ENCODE measurements around the gene FGFR3.
A peak's percentile ranks its signal among the peaks of the same experiment; 100 is the strongest.
"Not testable (repeated sequence)": the region's sequence is repeated elsewhere in the genome, so short reads cannot be mapped to it uniquely, and the experiment has no call there.

Gene FGFR3

GRCh38 chr4:1842339-1842895 lies 49.3 kb downstream of the FGFR3 start:
- no peak for TF ChIP-seq POLR2A (IDR thresholded peaks at IDR 0.05; ENCODE audit: low read depth, low read length)
- peak; percentile 18; the same call in 1 of the 2 replicates for TF ChIP-seq POLR2AphosphoS5 (IDR thresholded peaks at IDR 0.05; ENCODE audit: low read depth, low read length)
- FAIRE-seq (no peak), DNase-seq (ENCODE audit: insufficient read length) (no peak)

- TF ChIP-seq TAF1 (IDR thresholded peaks at IDR 0.05; ENCODE audit: borderline replicate concordance, low read depth, low read length), result no peak
- no peak for TF ChIP-seq POLR2AphosphoS5 (IDR thresholded peaks at IDR 0.05; ENCODE audit: low read depth, low read length)
- TF ChIP-seq POLR2A (IDR thresholded peaks at IDR 0.05; ENCODE audit: low read depth, low read length), result no peak
- DNase-seq (ENCODE audit: insufficient read length), result no peak
- FAIRE-seq, result no peak
These were observed 49.9 kb downstream of the FGFR3 start for GRCh38 chr4:1842993-1843448.

DNA sequence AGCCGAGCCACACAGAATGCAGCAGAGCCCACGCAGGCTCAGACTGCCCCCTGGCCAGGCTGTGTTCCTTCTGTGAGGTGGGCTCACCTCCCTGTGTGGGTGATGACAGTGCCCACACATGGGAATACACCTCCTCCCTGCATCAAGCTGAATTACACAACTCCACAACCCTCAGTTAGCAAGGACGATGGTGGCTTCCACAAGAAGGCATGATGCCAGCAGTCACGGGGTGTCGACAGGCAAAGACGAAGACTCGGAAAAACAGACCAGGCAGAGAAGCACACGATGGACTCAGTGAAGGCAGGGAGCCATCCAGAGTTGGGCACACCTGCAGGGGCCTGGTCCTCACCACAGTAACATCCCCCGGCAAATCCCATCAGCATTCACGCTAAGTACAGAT lies 50.8 kb downstream of the FGFR3 start:
- DNase-seq (ENCODE audit: insufficient read length) (no peak), FAIRE-seq (no peak)
- no peak for TF ChIP-seq POLR2AphosphoS5 (IDR thresholded peaks at IDR 0.05; ENCODE audit: low read depth, low read length)
- TF ChIP-seq TAF1 (IDR thresholded peaks at IDR 0.05; ENCODE audit: borderline replicate concordance, low read depth, low read length), result no peak

GRCh38 chr4:1844618-1845017 lies 51.5 kb downstream of the FGFR3 start:
- FAIRE-seq, result not testable (repeated sequence)

DNA sequence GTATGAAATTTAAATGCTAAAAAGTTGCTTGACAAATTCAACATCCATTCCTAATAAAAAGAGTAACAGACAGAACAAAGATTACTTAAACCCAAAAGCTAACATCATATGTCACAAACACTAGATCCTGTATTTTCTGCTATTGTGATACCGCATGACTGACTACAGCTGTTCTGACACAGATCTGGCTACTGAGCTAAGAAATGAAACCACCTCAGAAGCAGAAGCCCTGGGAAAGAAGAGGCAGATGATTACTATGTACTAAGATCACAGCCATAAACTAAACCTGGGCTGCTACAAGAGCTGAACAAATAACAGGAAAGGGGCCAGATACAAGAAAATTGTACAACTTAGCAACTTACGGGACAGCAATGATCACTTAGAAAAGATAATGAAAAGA lies 53.5 kb downstream of the FGFR3 start:
- no peak for TF ChIP-seq TAF1 (IDR thresholded peaks at IDR 0.05; ENCODE audit: borderline replicate concordance, low read depth, low read length)
- no peak for TF ChIP-seq POLR2A (IDR thresholded peaks at IDR 0.05; ENCODE audit: low read depth, low read length)
- no peak for TF ChIP-seq POLR2AphosphoS5 (IDR thresholded peaks at IDR 0.05; ENCODE audit: low read depth, low read length)
- DNase-seq (ENCODE audit: insufficient read length), result no peak
- no peak for FAIRE-seq

More at GRCh38 chr4:1844618-1845017, 51.5 kb downstream of the FGFR3 start:
- not testable (repeated sequence) for DNase-seq (ENCODE audit: insufficient read length)

- DNase-seq (ENCODE audit: insufficient read length) (no peak), FAIRE-seq (no peak)
- TF ChIP-seq TAF1 (IDR thresholded peaks at IDR 0.05; ENCODE audit: borderline replicate concordance, low read depth, low read length), result no peak
- no peak for TF ChIP-seq POLR2A (IDR thresholded peaks at IDR 0.05; ENCODE audit: low read depth, low read length)
- no peak for TF ChIP-seq POLR2AphosphoS5 (IDR thresholded peaks at IDR 0.05; ENCODE audit: low read depth, low read length)
These were observed 57.2 kb downstream of the FGFR3 start for GRCh38 chr4:1850276-1850675.

- FAIRE-seq, result no peak
- DNase-seq (ENCODE audit: insufficient read length), result no peak
These were observed 58.1 kb downstream of the FGFR3 start for GRCh38 chr4:1851160-1851559.

GRCh38 chr4:1851575-1852410 lies 58.7 kb downstream of the FGFR3 start:
- no peak for FAIRE-seq

More at GRCh38 chr4:1851160-1851559, 58.1 kb downstream of the FGFR3 start:
- TF ChIP-seq POLR2A (IDR thresholded peaks at IDR 0.05; ENCODE audit: low read depth, low read length) (no peak), TAF1 (IDR thresholded peaks at IDR 0.05; ENCODE audit: borderline replicate concordance, low read depth, low read length) (no peak), POLR2AphosphoS5 (IDR thresholded peaks at IDR 0.05; ENCODE audit: low read depth, low read length) (no peak)

GRCh38 chr4:1852904-1853623 lies 60.0 kb downstream of the FGFR3 start:
- FAIRE-seq (no peak), DNase-seq (ENCODE audit: insufficient read length) (no peak)
- no peak for TF ChIP-seq POLR2AphosphoS5 (IDR thresholded peaks at IDR 0.05; ENCODE audit: low read depth, low read length)
- no peak for TF ChIP-seq TAF1 (IDR thresholded peaks at IDR 0.05; ENCODE audit: borderline replicate concordance, low read depth, low read length)
- no peak for TF ChIP-seq POLR2A (IDR thresholded peaks at IDR 0.05; ENCODE audit: low read depth, low read length)

More at GRCh38 chr4:1851575-1852410, 58.7 kb downstream of the FGFR3 start:
- no peak for DNase-seq (ENCODE audit: insufficient read length)
- no peak for TF ChIP-seq TAF1 (IDR thresholded peaks at IDR 0.05; ENCODE audit: borderline replicate concordance, low read depth, low read length)
- no peak for TF ChIP-seq POLR2AphosphoS5 (IDR thresholded peaks at IDR 0.05; ENCODE audit: low read depth, low read length)
- no peak for TF ChIP-seq POLR2A (IDR thresholded peaks at IDR 0.05; ENCODE audit: low read depth, low read length)

DNA sequence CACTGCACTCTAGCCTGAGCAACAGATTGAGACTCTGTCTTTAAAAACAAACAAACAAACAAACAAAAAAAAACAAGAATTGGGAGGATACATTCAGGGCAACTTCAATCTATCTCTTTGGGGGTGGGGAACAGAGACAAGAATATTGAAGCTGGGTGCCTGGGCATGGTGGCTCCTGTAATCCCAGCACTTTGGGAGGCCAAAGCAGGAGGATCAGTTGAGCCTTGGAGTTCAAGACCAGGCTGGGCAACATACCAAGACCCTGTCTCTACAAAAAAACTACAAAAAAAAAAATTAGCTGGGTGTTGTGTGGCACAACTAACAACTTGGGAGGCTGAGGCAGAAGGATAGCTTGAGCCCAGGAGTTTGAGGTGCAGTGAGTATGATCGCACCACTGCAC lies 61.7 kb downstream of the FGFR3 start:
- no peak for FAIRE-seq
- TF ChIP-seq POLR2AphosphoS5 (IDR thresholded peaks at IDR 0.05; ENCODE audit: low read depth, low read length) (no peak), POLR2A (IDR thresholded peaks at IDR 0.05; ENCODE audit: low read depth, low read length) (no peak), TAF1 (IDR thresholded peaks at IDR 0.05; ENCODE audit: borderline replicate concordance, low read depth, low read length) (no peak)

GRCh38 chr4:1855333-1856070 lies 62.4 kb downstream of the FGFR3 start:
- peak; percentile 48; the same call in 1 of the 2 replicates for TF ChIP-seq POLR2A (IDR thresholded peaks at IDR 0.05; ENCODE audit: low read depth, low read length)
- TF ChIP-seq POLR2AphosphoS5 (IDR thresholded peaks at IDR 0.05; ENCODE audit: low read depth, low read length), result no peak
- FAIRE-seq, result no peak
- peak; percentile 50 for DNase-seq (ENCODE audit: insufficient read length)

More for the DNA sequence above, 61.7 kb downstream of the FGFR3 start:
- no peak for DNase-seq (ENCODE audit: insufficient read length)

Data from GM12892 (cell line).